Measurements from ENCODE around the gene ROBO1. TPM values are rescaled to one million over a fixed set of nuclear protein-coding genes. Genes with fewer than 3 reads are reported as not detected.

Gene ROBO1
- polyA plus RNA-seq, 1 donor (not counting 4 experiments of a cell fraction or from before 2014, with no cell fraction given), result 27.1 TPM

- Histone ChIP-seq H3K9ac (ENCODE audit: control insufficient read depth, extremely low read depth, insufficient read depth, low read length) (no peak overlapping the region), H3K9me3 (ENCODE audit: control insufficient read depth, low read depth, low read length) (no peaks in the 10 kb centered on the region), H3K4me2 (ENCODE audit: control insufficient read depth, extremely low read depth, insufficient read depth, low read depth, low read length) (no peak overlapping the region), H3K4me1 (ENCODE audit: control insufficient read depth, extremely low read depth, insufficient read depth, low read length) (no peaks in the 10 kb centered on the region), H4K20me1 (ENCODE audit: control insufficient read depth, extremely low read depth, insufficient read depth, low read length) (no peaks in the 10 kb centered on the region), H2AFZ (ENCODE audit: control insufficient read depth, low read length) (no peak overlapping the region), H3K36me3 (ENCODE audit: control insufficient read depth in 2 of 2, extremely low read depth in 1 of 2, insufficient read depth in 2 of 2, low read length in 2 of 2) (no peaks in the 10 kb centered on the region), H3K27ac (ENCODE audit: control insufficient read depth, insufficient read depth, low read length) (no peak overlapping the region), H3K4me3 (ENCODE audit: control insufficient read depth in 2 of 3, extremely low read depth in 1 of 3, insufficient read depth in 2 of 3, low read depth in 1 of 3, low read length in 3 of 3) (no peak overlapping the region), H3K27me3 (ENCODE audit: control insufficient read depth, extremely low read depth, insufficient read depth, low read length) (no peaks in the 10 kb centered on the region), H3K9me1 (ENCODE audit: control insufficient read depth, extremely low read depth, insufficient read depth, low read length) (no peaks in the 10 kb centered on the region), H3K79me2 (ENCODE audit: control insufficient read depth, insufficient read depth, low read length) (no peaks in the 10 kb centered on the region)
- TF ChIP-seq EZH2 (IDR thresholded peaks at IDR 0.05; ENCODE audit: low read length), result no peak
- TF ChIP-seq, protein P1, sequence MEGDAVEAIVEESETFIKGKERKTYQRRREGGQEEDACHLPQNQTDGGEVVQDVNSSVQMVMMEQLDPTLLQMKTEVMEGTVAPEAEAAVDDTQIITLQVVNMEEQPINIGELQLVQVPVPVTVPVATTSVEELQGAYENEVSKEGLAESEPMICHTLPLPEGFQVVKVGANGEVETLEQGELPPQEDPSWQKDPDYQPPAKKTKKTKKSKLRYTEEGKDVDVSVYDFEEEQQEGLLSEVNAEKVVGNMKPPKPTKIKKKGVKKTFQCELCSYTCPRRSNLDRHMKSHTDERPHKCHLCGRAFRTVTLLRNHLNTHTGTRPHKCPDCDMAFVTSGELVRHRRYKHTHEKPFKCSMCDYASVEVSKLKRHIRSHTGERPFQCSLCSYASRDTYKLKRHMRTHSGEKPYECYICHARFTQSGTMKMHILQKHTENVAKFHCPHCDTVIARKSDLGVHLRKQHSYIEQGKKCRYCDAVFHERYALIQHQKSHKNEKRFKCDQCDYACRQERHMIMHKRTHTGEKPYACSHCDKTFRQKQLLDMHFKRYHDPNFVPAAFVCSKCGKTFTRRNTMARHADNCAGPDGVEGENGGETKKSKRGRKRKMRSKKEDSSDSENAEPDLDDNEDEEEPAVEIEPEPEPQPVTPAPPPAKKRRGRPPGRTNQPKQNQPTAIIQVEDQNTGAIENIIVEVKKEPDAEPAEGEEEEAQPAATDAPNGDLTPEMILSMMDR (optimal IDR thresholded peaks at IDR 0.05 in 1 of 3, IDR thresholded peaks at IDR 0.05 in 1 of 3, conservative IDR thresholded peaks at IDR 0.05 in 1 of 3; ENCODE audit: extremely low read depth in 1 of 3, insufficient read depth in 2 of 3, low read length in 3 of 3), result no peak
- dilution Hi-C loops (cut with MboI; ENCODE audit: extremely low pct_ligation_motif_present, low sequenced_read_pairs), result no loop called here
- no peak for DNase-seq (ENCODE audit: low read depth, low spot score)
- no peak for FAIRE-seq
These were observed 422.6 kb downstream of the ROBO1 start for GRCh38 chr3:79344876-79345871.

DNA sequence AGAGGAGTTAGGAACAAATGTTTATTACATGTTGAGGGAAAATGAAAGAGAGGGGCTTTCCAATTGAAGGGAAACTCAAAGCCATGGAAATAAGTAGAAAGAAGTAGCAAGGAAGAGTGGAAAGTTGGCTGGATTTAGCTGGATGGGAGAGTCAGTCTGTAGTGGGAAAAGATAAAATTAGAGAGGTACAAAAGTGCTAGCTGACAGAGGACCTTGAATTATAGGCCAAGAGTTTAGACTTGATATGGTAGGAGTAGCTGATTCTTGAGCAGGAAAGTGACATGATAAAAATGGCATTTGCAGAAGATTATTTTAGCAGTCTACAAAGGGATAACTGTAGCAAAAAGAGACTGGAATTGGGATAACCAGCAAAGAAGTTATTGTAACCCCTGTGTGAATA, 425.8 kb downstream of the ROBO1 start:
- Histone ChIP-seq H3K27me3 (ENCODE audit: control insufficient read depth, extremely low read depth, insufficient read depth, low read length) (no peaks in the 10 kb centered on the region), H3K4me3 (ENCODE audit: control insufficient read depth in 2 of 3, extremely low read depth in 1 of 3, insufficient read depth in 2 of 3, low read depth in 1 of 3, low read length in 3 of 3) (no peak overlapping the region), H3K4me1 (ENCODE audit: control insufficient read depth, extremely low read depth, insufficient read depth, low read length) (no peaks in the 10 kb centered on the region), H4K20me1 (ENCODE audit: control insufficient read depth, extremely low read depth, insufficient read depth, low read length) (no peaks in the 10 kb centered on the region), H3K79me2 (ENCODE audit: control insufficient read depth, insufficient read depth, low read length) (no peaks in the 10 kb centered on the region), H3K9me1 (ENCODE audit: control insufficient read depth, extremely low read depth, insufficient read depth, low read length) (no peaks in the 10 kb centered on the region), H2AFZ (ENCODE audit: control insufficient read depth, low read length) (no peak overlapping the region), H3K9ac (ENCODE audit: control insufficient read depth, extremely low read depth, insufficient read depth, low read length) (no peak overlapping the region), H3K27ac (ENCODE audit: control insufficient read depth, insufficient read depth, low read length) (no peak overlapping the region), H3K36me3 (ENCODE audit: control insufficient read depth in 2 of 2, extremely low read depth in 1 of 2, insufficient read depth in 2 of 2, low read length in 2 of 2) (no peaks in the 10 kb centered on the region), H3K9me3 (ENCODE audit: control insufficient read depth, low read depth, low read length) (no peaks in the 10 kb centered on the region), H3K4me2 (ENCODE audit: control insufficient read depth, extremely low read depth, insufficient read depth, low read depth, low read length) (no peak overlapping the region)
- TF ChIP-seq, protein P1 (optimal IDR thresholded peaks at IDR 0.05 in 1 of 3, IDR thresholded peaks at IDR 0.05 in 1 of 3, conservative IDR thresholded peaks at IDR 0.05 in 1 of 3; ENCODE audit: extremely low read depth in 1 of 3, insufficient read depth in 2 of 3, low read length in 3 of 3), result no peak
- no peak for TF ChIP-seq EZH2 (IDR thresholded peaks at IDR 0.05; ENCODE audit: low read length)
- dilution Hi-C loops (cut with MboI; ENCODE audit: extremely low pct_ligation_motif_present, low sequenced_read_pairs), result no loop called here
- DNase-seq (ENCODE audit: low read depth, low spot score), result no peak
- FAIRE-seq, result no peak
